Endothelial cell of umbilical vein (primary cell): ENCODE results near the gene CDKL5. TPM values are rescaled to one million over a fixed set of nuclear protein-coding genes. Genes with fewer than 3 reads are reported as not detected.

ENCODE experiments used
- BruUV-seq: library from RNA; stranded (reverse); fragments of 400-500 nt; replicated peaks from 2 replicates; lab custom pipeline; 2021; lab: Mats Ljungman, UMichigan
- CTCF ChIA-PET: fragments of 300-600, 350-600 bp; sonication (Branson Sonifier 250); formaldehyde crosslinking; loops from one replicate; lab custom pipeline; 2021; ENCODE audit warnings: antibody characterized with exemption, inconsistent platforms; lab: Charles Lee
- POLR2A ChIA-PET: fragments of 300-600, 350-600 bp; sonication (Branson Sonifier 250); formaldehyde crosslinking; loops from one replicate; lab custom pipeline; 2021; ENCODE audit warnings: antibody characterized with exemption, inconsistent platforms; lab: Charles Lee
- DNase-seq: peaks from one replicate; pipeline ENCODE4 v3.0.0-alpha.2; 2011; ENCODE audit warnings: low read depth, low spot score
- FAIRE-seq: peaks from 2 replicates; lab custom pipeline; 2011; peaks lifted over from hg19 to GRCh38; lab: Jason Lieb, UNC
- H2AFZ ChIP-seq: 2 replicates; pipeline ENCODE4 v1.6.0; 2012; ENCODE audit warnings: low read depth, low read length, control low read depth, inconsistent platforms
- H3K27ac ChIP-seq: 2 replicates; pipeline ENCODE4 v1.5.1; 2011; ENCODE audit warnings: low read depth, mild to moderate bottlenecking, control low read depth, low read length, moderate library complexity; ENCODE audit not compliant: insufficient read depth
- H3K27me3 ChIP-seq, 2 experiments: 2 replicates each; pipeline versions ENCODE4 v1.6.0 to v1.6.1; 2011; ENCODE audit warnings: low read length in 2 of 2, mixed read lengths in 1 of 2; ENCODE audit not compliant: control insufficient read depth in 2 of 2, insufficient read depth in 2 of 2
- H3K36me3 ChIP-seq, 2 experiments: 2 replicates in 1 of 2; 3 replicates in 1 of 2; pipeline ENCODE4 v1.5.1; 2011; ENCODE audit warnings: low read length in 2 of 2, mild to moderate bottlenecking in 1 of 2, moderate library complexity in 1 of 2; ENCODE audit not compliant: control insufficient read depth in 2 of 2, insufficient read depth in 2 of 2; ENCODE audit errors: extremely low read depth in 1 of 2
- H3K4me1 ChIP-seq: 3 replicates; pipeline ENCODE4 v1.5.1; 2011; ENCODE audit warnings: mild to moderate bottlenecking, low read length; ENCODE audit not compliant: control insufficient read depth, insufficient read depth; ENCODE audit errors: extremely low read depth
- H3K4me2 ChIP-seq: 2 replicates; pipeline ENCODE4 v1.6.1; 2011; ENCODE audit warnings: low read length, control low read depth, mixed read lengths; ENCODE audit not compliant: insufficient read depth
- H3K4me3 ChIP-seq, 3 experiments: fragments of 200-600 bp in 1 of 3; sonication (generic), shearing (Covaris generic) in 1 of 3; replicated peaks in 1 of 3; 2 replicates each; pipeline ENCODE4 v1.5.1; 2011 to 2016; ENCODE audit warnings: control low read depth in 3 of 3, low read length in 3 of 3, mild to moderate bottlenecking in 2 of 3, inconsistent platforms in 1 of 3, low read depth in 1 of 3, moderate library complexity in 1 of 3; ENCODE audit not compliant: insufficient read depth in 1 of 3
- H3K79me2 ChIP-seq: 2 replicates; pipeline ENCODE4 v1.6.0; 2012; ENCODE audit warnings: low read length, inconsistent platforms; ENCODE audit not compliant: control insufficient read depth, insufficient read depth
- H3K9ac ChIP-seq: replicated peaks from 2 replicates; pipeline ENCODE3; 2011; ENCODE audit warnings: low read length, control low read depth; ENCODE audit not compliant: insufficient read depth; ENCODE audit errors: extremely low read depth
- H3K9me1 ChIP-seq: replicated peaks from 3 replicates; pipeline ENCODE4 v1.6.0; 2011; ENCODE audit warnings: mild to moderate bottlenecking, low read length; ENCODE audit not compliant: control insufficient read depth, insufficient read depth; ENCODE audit errors: extremely low read depth
- H3K9me3 ChIP-seq: replicated peaks from 2 replicates; pipeline ENCODE4 v1.5.1; 2012; ENCODE audit warnings: low read length, inconsistent platforms; ENCODE audit not compliant: control insufficient read depth, insufficient read depth
- H4K20me1 ChIP-seq: replicated peaks from 2 replicates; pipeline ENCODE3; 2011; ENCODE audit warnings: mild to moderate bottlenecking, low read length; ENCODE audit not compliant: control insufficient read depth, insufficient read depth; ENCODE audit errors: extremely low read depth
- CTCF ChIP-seq, 2 donors: IDR thresholded peaks; 1 replicate in 1 of 2; 2 replicates in 1 of 2; pipeline ENCODE4 v1.5.1; 2011; ENCODE audit warnings: low read length in 2 of 2, mild to moderate bottlenecking in 2 of 2, moderate library complexity in 2 of 2, control low read depth in 1 of 2, inconsistent platforms in 1 of 2, low read depth in 1 of 2; ENCODE audit not compliant: insufficient read depth in 1 of 2; ENCODE audit errors: extremely low read depth in 1 of 2
- EZH2 ChIP-seq: IDR thresholded peaks from 2 replicates; pipeline ENCODE4 v1.6.1; 2012; ENCODE audit warnings: borderline replicate concordance, low read depth, mild to moderate bottlenecking, moderate library complexity, low read length, inconsistent platforms; ENCODE audit not compliant: severe bottlenecking
- FOS ChIP-seq: IDR thresholded peaks from 2 replicates; pipeline ENCODE4 v1.6.1; 2011; ENCODE audit warnings: mild to moderate bottlenecking, low read length, moderate library complexity, borderline replicate concordance; ENCODE audit not compliant: insufficient read depth
- GATA2 ChIP-seq: IDR thresholded peaks from 2 replicates; pipeline ENCODE4 v1.7.0; 2011; ENCODE audit warnings: low read depth, mild to moderate bottlenecking, moderate library complexity, mixed read lengths, low read length; ENCODE audit not compliant: insufficient read length, insufficient read depth
- JUN ChIP-seq: IDR thresholded peaks from 2 replicates; pipeline ENCODE4 v1.6.1; 2011; ENCODE audit warnings: borderline replicate concordance, low read depth; ENCODE audit not compliant: insufficient read length, insufficient read depth
- MAX ChIP-seq: IDR thresholded peaks from 2 replicates; pipeline ENCODE4 v1.6.1; 2011; ENCODE audit not compliant: insufficient read depth, insufficient read length
- MYC ChIP-seq: IDR thresholded peaks from one replicate; pipeline ENCODE4 v1.6.1; 2011; ENCODE audit warnings: mild to moderate bottlenecking, low read depth, low read length
- POLR2A ChIP-seq: IDR thresholded peaks from 2 replicates; pipeline ENCODE4 v1.6.1; 2012; ENCODE audit warnings: low read depth, mild to moderate bottlenecking, control low read depth, low read length
- POLR2AphosphoS5 ChIP-seq: IDR thresholded peaks from 2 replicates; pipeline ENCODE4 v1.6.1; 2012; ENCODE audit warnings: low read depth, mild to moderate bottlenecking, control low read depth, low read length, moderate library complexity; ENCODE audit not compliant: insufficient read depth
- dilution Hi-C: fragments of 300-500 bp; cut with MboI; formaldehyde crosslinking; loops from one replicate; pipeline ENCODE4 v1.15.0; 2019; ENCODE audit warnings: low sequenced_read_pairs; ENCODE audit not compliant: extremely low pct_ligation_motif_present
- intact Hi-C: fragments of 100-400 bp; cut with micrococcal nuclease; formaldehyde crosslinking; loops from one replicate; pipeline ENCODE4 v1.10.0; 2022
- polyA plus RNA-seq, 4 experiments: library from polyadenylated mRNA; depleted of rRNA in 3 of 4; stranded (reverse) in 3 of 4; unstranded in 1 of 4; fragments of >200 nt; gene quantifications; 2 replicates each; pipeline versions ENCODE4 v1.2.1 to v1.2.3, GENCODE V29; 2011 to 2012; ENCODE audit warnings: missing spikeins in 1 of 4
- total RNA-seq: library from RNA; stranded (reverse); gene quantifications from 2 replicates; pipeline ENCODE4 v1.2.3, GENCODE V29; 2021

Gene CDKL5
- total and polyA plus RNA-seq, 2 donors (not counting 3 experiments of a cell fraction or from before 2014, with no cell fraction given), result 1.5 to 4.3 TPM

DNA sequence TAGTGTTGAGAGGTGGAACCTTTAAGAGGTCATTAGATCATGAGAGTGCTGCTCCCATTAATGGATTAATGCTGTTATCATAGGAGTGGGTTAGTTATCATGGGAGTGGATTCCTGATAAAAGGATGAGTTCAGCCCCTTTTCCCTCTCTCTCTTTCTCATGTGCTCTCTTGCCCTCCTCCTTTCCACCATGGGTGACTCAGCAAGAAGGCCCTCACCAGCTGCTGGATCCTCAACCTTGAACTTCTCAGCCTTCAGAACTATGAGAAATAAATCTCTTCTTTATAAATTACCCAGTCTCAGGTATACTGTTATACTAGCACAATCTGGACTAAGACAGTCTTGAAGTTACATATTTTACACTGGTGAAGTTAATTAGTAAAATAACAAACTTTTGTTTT is 10.0 kb upstream of the CDKL5 start:
- Histone ChIP-seq H3K27ac (no peak overlapping the region), H3K9me3 (no peaks in the 10 kb centered on the region), H3K9ac (no peak overlapping the region), H3K36me3 (no peaks in the 10 kb centered on the region), H3K4me3 (no peak overlapping the region), H3K27me3 (peaks cover 2% of the 10 kb centered on the region in 2 experiments), H3K4me1 (no peaks in the 10 kb centered on the region), H2AFZ (no peak overlapping the region), H4K20me1 (no peaks in the 10 kb centered on the region), H3K79me2 (no peaks in the 10 kb centered on the region), H3K4me2 (no peak overlapping the region), H3K9me1 (no peaks in the 10 kb centered on the region)
- CTCF ChIA-PET, result interaction anchor here (1.3 kb wide), 1 partner anchor 10 kb away, joined by 3 read pairs; the partner anchor contains the start of gene CDKL5
- no peak for DNase-seq
- dilution Hi-C loops (loop anchor here (25.0 kb wide), 1 partner anchor 922 kb away; the partner anchor contains the start of gene PDHA1), intact Hi-C loops (no loop called here)
- no peak for TF ChIP-seq POLR2AphosphoS5
- TF ChIP-seq EZH2, result no peak
- TF ChIP-seq POLR2A, result no peak
- TF ChIP-seq FOS, result no peak
- no peak for TF ChIP-seq MAX
- TF ChIP-seq CTCF (IDR thresholded peaks at IDR 0.05; ENCODE audit: extremely low read depth in 1 of 2, insufficient read depth in 1 of 2, low read depth in 1 of 2, low read length in 2 of 2), result no peak
- no peak for TF ChIP-seq MYC
- no peak for TF ChIP-seq JUN
- TF ChIP-seq GATA2, result no peak
- POLR2A ChIA-PET, result no interaction called here
- no peak for FAIRE-seq
- BruUV-seq, result no TSS peak
